Small intestine (tissue), 7 donors: ENCODE data around the gene DENND1A. TPM values are rescaled to one million over a fixed set of nuclear protein-coding genes. Genes with fewer than 3 reads are reported as not detected.
A peak's percentile ranks its signal among the peaks of the same experiment; 100 is the strongest.

ENCODE experiments used
- DNase-seq, 2 donors: peaks; one replicate each; pipeline versions ENCODE4 v3.0.0 to v3.0.0-alpha.2; 2013
- FAIRE-seq: peaks from 2 replicates; lab custom pipeline; 2012; peaks lifted over from hg19 to GRCh38; lab: Jason Lieb, UNC
- H3K27ac ChIP-seq, 3 donors: one replicate each; pipeline ENCODE4 v1.5.1; 2013; ENCODE audit warnings: low read length in 2 of 3, mild to moderate bottlenecking in 2 of 3, control low read depth in 1 of 3, inconsistent platforms in 1 of 3, low read depth in 1 of 3, moderate library complexity in 1 of 3
- H3K27me3 ChIP-seq, 3 donors: one replicate each; pipeline ENCODE4 v1.6.1; 2013; ENCODE audit warnings: low read length in 3 of 3, inconsistent platforms in 1 of 3; ENCODE audit not compliant: control insufficient read depth in 3 of 3, insufficient read depth in 3 of 3
- H3K36me3 ChIP-seq, 3 donors: one replicate each; pipeline ENCODE4 v1.6.1; 2013; ENCODE audit warnings: low read length in 3 of 3, inconsistent platforms in 1 of 3, low read depth in 1 of 3, mild to moderate bottlenecking in 1 of 3, moderate library complexity in 1 of 3; ENCODE audit not compliant: control insufficient read depth in 3 of 3, insufficient read depth in 2 of 3
- H3K4me1 ChIP-seq, 3 donors: one replicate each; pipeline ENCODE4 v1.6.1; 2013; ENCODE audit warnings: low read length in 2 of 3, inconsistent platforms in 1 of 3, low read depth in 1 of 3, mild to moderate bottlenecking in 1 of 3, moderate library complexity in 1 of 3; ENCODE audit not compliant: control insufficient read depth in 3 of 3, insufficient read depth in 2 of 3
- H3K4me3 ChIP-seq, 3 donors: one replicate each; pipeline ENCODE4 v1.5.1; 2013; ENCODE audit warnings: low read length in 3 of 3, control low read depth in 1 of 3, inconsistent platforms in 1 of 3, low read depth in 1 of 3, mild to moderate bottlenecking in 1 of 3, moderate library complexity in 1 of 3
- H3K9me3 ChIP-seq, 2 donors: one replicate each; pipeline ENCODE4 v1.6.1; 2013; ENCODE audit warnings: low read depth in 1 of 2, low read length in 1 of 2; ENCODE audit not compliant: control insufficient read depth in 2 of 2, insufficient read depth in 1 of 2
- WGBS, 3 donors: extraction: QIAGEN DNeasy Blood & Tissue Kit; methylation state at CpG; one replicate each; pipeline ENCODE4 v1.1.7; 2013; 5-methylcytosine and 5-hydroxymethylcytosine counted together
- polyA plus RNA-seq, 4 donors: library from polyadenylated mRNA; stranded (reverse) in 3 of 4; unstranded in 1 of 4; fragments of 200-250 nt in 3 of 4; fragments of 120-200 nt in 1 of 4; gene quantifications; one replicate each; pipeline versions ENCODE4 v1.2.1 to v1.2.3, GENCODE V29; 2013
- donor health status: healthy with polysubstance abuse.
- donor health status: control.
- donor health status: control.
- donor health status: Bipolar disorder and iron deficiency.
- donor health status: healthy.

Gene DENND1A
- polyA plus RNA-seq, 4 donors: 11.5 to 43.4 (median 20.0) TPM

- no peak overlapping the region for H3K4me3 ChIP-seq
- DNase-seq (no peak), FAIRE-seq (no peak)
- no peaks in the 10 kb centered on the region for H3K27me3 ChIP-seq
- no peaks in the 10 kb centered on the region for H3K9me3 ChIP-seq
- 86 to 95% (median 92%) methylated on average over 6 of the region's 6 CpGs for WGBS, 3 donors
- H3K36me3 ChIP-seq: peaks cover 0 to 4% (median 0%) of the 10 kb centered on the region in 3 donors
- no peak overlapping the region for H3K27ac ChIP-seq
- H3K4me1 ChIP-seq: no peaks in the 10 kb centered on the region
Measured at GRCh38 chr9:123524866-123525265, 405.1 kb downstream of the DENND1A start.

- no peak overlapping the region for H3K4me3 ChIP-seq
- H3K27ac ChIP-seq: no peak overlapping the region
- H3K9me3 ChIP-seq: no peaks in the 10 kb centered on the region
- FAIRE-seq (no peak), DNase-seq (no peak)
- no peaks in the 10 kb centered on the region for H3K4me1 ChIP-seq
- H3K36me3 ChIP-seq: peaks cover 0 to 4% (median 3%) of the 10 kb centered on the region in 3 donors
- 94 to 99% (median 96%) methylated on average over 2 of the region's 2 CpGs for WGBS, 3 donors
- no peaks in the 10 kb centered on the region for H3K27me3 ChIP-seq
Measured at GRCh38 chr9:123523845-123524244, 406.1 kb downstream of the DENND1A start.

GRCh38 chr9:123523001-123523400, 406.9 kb downstream of the DENND1A start:
- Histone ChIP-seq H3K36me3 (peaks cover 0 to 4% (median 3%) of the 10 kb centered on the region in 3 donors), H3K4me3 (no peak overlapping the region), H3K4me1 (no peaks in the 10 kb centered on the region), H3K27ac (no peak overlapping the region), H3K9me3 (no peaks in the 10 kb centered on the region), H3K27me3 (no peaks in the 10 kb centered on the region)
- DNase-seq (no peak), FAIRE-seq (no peak)
- WGBS, 3 donors: 90 to 97% (median 97%) methylated on average over 6 of the region's 6 CpGs

GRCh38 chr9:123522251-123522650, 407.7 kb downstream of the DENND1A start:
- Histone ChIP-seq H3K27ac (no peak overlapping the region), H3K9me3 (no peaks in the 10 kb centered on the region), H3K4me3 (no peak overlapping the region), H3K4me1 (no peaks in the 10 kb centered on the region), H3K27me3 (no peaks in the 10 kb centered on the region), H3K36me3 (peaks cover 0 to 4% (median 3%) of the 10 kb centered on the region in 3 donors)
- DNase-seq (no peak), FAIRE-seq (no peak)
- 88 to 92% (median 91%) methylated on average over 2 of the region's 2 CpGs for WGBS, 3 donors

GRCh38 chr9:123518338-123518737, 411.6 kb downstream of the DENND1A start:
- no peak overlapping the region for H3K27ac ChIP-seq
- FAIRE-seq: no peak
- no peak overlapping the region for H3K4me3 ChIP-seq
- WGBS, 3 donors: 54 to 67% (median 54%) methylated on average over 1 of the region's 1 CpG
- H3K27me3 ChIP-seq: no peaks in the 10 kb centered on the region
- no peaks in the 10 kb centered on the region for H3K4me1 ChIP-seq
- H3K36me3 ChIP-seq: peaks cover 0 to 8% (median 4%) of the 10 kb centered on the region in 3 donors
- no peak for DNase-seq
- H3K9me3 ChIP-seq: no peaks in the 10 kb centered on the region

GRCh38 chr9:123517512-123517911, 412.4 kb downstream of the DENND1A start:
- H3K36me3 ChIP-seq: peaks cover 0 to 14% (median 4%) of the 10 kb centered on the region in 3 donors
- H3K27ac ChIP-seq: no peak overlapping the region
- no peak overlapping the region for H3K4me3 ChIP-seq
- DNase-seq (peak in 1 of 2 donors; percentile 4), FAIRE-seq (no peak)
- H3K27me3 ChIP-seq: no peaks in the 10 kb centered on the region
- H3K4me1 ChIP-seq: no peaks in the 10 kb centered on the region
- 92 to 97% (median 94%) methylated on average over 4 of the region's 4 CpGs for WGBS, 3 donors
- H3K9me3 ChIP-seq: no peaks in the 10 kb centered on the region

GRCh38 chr9:123514766-123515165, 415.2 kb downstream of the DENND1A start:
- Histone ChIP-seq H3K4me1 (no peaks in the 10 kb centered on the region), H3K27me3 (no peaks in the 10 kb centered on the region), H3K27ac (no peak overlapping the region), H3K9me3 (no peaks in the 10 kb centered on the region), H3K36me3 (peaks cover 0 to 21% (median 0%) of the 10 kb centered on the region in 3 donors), H3K4me3 (no peak overlapping the region)
- FAIRE-seq (no peak), DNase-seq (no peak)
- 82 to 95% (median 86%) methylated on average over 4 of the region's 4 CpGs for WGBS, 3 donors

GRCh38 chr9:123513554-123513953, 416.4 kb downstream of the DENND1A start:
- no peak for FAIRE-seq
- H3K27ac ChIP-seq: no peak overlapping the region
- no peaks in the 10 kb centered on the region for H3K4me1 ChIP-seq
- WGBS, 3 donors: 96 to 100% (median 99%) methylated on average over 2 of the region's 2 CpGs
- H3K9me3 ChIP-seq: no peaks in the 10 kb centered on the region
- H3K4me3 ChIP-seq: no peak overlapping the region
- no peaks in the 10 kb centered on the region for H3K27me3 ChIP-seq
- DNase-seq: no peak
- peaks cover 0 to 18% (median 0%) of the 10 kb centered on the region in 3 donors for H3K36me3 ChIP-seq
